HCT116 (cell line): ENCODE results near the gene RGS6.

Experiments
- CTCF ChIP-seq, 3 experiments: fragments of 200-600 bp in 1 of 3; sonication (generic) in 1 of 3; IDR thresholded peaks in 2 of 3; conservative IDR thresholded peaks in 1 of 3; 2 replicates each; pipeline ENCODE4 v1.5.1; 2012 to 2017; ENCODE audit warnings: low read depth in 2 of 3, low read length in 2 of 3, antibody characterized with exemption in 1 of 3, borderline replicate concordance in 1 of 3, control low read depth in 1 of 3, mild to moderate bottlenecking in 1 of 3, mixed read lengths in 1 of 3, mixed run types in 1 of 3, moderate library complexity in 1 of 3; ENCODE audit not compliant: insufficient read depth in 1 of 3
- JUND ChIP-seq: IDR thresholded peaks from 2 replicates; pipeline ENCODE4 v1.6.1; 2012

DNA sequence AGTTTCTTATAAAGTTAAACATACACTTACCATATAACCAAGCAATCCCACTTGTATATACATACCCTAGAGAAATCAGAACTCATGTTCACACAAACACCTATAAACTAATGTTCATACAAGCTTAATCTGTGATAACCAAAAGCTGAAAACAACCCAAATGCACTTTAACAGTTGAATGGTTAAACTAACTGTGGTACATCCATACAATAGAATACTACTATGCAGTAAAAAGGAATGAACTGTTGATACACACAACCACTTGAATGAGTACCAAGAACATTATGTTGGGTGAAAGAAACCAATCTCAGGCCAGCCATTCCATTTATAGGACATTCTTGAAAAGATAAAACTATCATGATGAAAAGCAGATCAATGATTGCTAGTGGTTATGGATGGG lies 534.1 kb downstream of the RGS6 start:
- TF ChIP-seq CTCF (IDR thresholded peaks at IDR 0.05 in 2 of 3, conservative IDR thresholded peaks at IDR 0.05 in 1 of 3; ENCODE audit: borderline replicate concordance in 1 of 3, insufficient read depth in 1 of 3, low read depth in 2 of 3, low read length in 2 of 3) = no peak
- TF ChIP-seq JUND = no peak
